ENCODE results near the gene MINK1. TPM values are rescaled to one million over a fixed set of nuclear protein-coding genes. Genes with fewer than 3 reads are reported as not detected.

Gene MINK1
- total and polyA plus RNA-seq, 2 of the 8 experiments (the other 6 are each of a cell fraction or from before 2014, with no cell fraction given) = 26.9 to 77.7 TPM

DNA sequence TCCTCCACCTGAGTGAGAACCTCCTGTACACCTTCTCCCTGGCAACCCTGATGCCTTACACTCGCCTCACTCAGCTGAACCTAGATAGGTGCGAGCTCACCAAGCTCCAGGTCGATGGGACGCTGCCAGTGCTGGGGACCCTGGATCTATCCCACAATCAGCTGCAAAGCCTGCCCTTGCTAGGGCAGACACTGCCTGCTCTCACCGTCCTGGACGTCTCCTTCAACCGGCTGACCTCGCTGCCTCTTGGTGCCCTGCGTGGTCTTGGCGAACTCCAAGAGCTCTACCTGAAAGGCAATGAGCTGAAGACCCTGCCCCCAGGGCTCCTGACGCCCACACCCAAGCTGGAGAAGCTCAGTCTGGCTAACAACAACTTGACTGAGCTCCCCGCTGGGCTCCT lies 99.6 kb downstream of the MINK1 start:
- WGBS, 2 experiments (ENCODE audit: extremely low coverage in 1 of 2, insufficient coverage in 1 of 2, insufficient read length in 1 of 2, insufficient replicate concordance in 2 of 2, low coverage in 1 of 2, low lambda C conversion rate in 2 of 2, missing lambda C conversion rate in 1 of 2) = 94% methylated on average over 12 of the region's 12 CpGs; no CpG with 5 or more reads in 1 of the 2 experiments
- Histone ChIP-seq H2BK12ac (ENCODE audit: low read depth, low read length) (no peak overlapping the region), H2BK15ac (ENCODE audit: low read length) (no peak overlapping the region), H2BK5ac (ENCODE audit: low read depth, low read length) (peak overlapping the region; percentile 39; the same call in 1 of the 2 replicates), H3K4ac (replicated peaks; ENCODE audit: insufficient read length, low read depth, low read length) (no peak overlapping the region), H2AFZ (ENCODE audit: low read length) (no peak overlapping the region), H4K5ac (ENCODE audit: insufficient read length, low read depth, low read length) (no peak overlapping the region), H3K14ac (ENCODE audit: insufficient read length) (no peak overlapping the region), H3K56ac (replicated peaks; ENCODE audit: insufficient read length, low read depth, low read length) (no peak overlapping the region), H3K9ac (replicated peaks in 1 of 4; ENCODE audit: extremely low read depth in 1 of 4, low read depth in 3 of 4, low read length in 3 of 4) (no peak overlapping the region), H4K8ac (ENCODE audit: extremely low read depth, insufficient read depth, low read length) (no peak overlapping the region), H2BK120ac (replicated peaks; ENCODE audit: low read depth, low read length) (no peak overlapping the region), H4K20me1 (replicated peaks in 1 of 2; ENCODE audit: control insufficient read depth in 1 of 2, insufficient read depth in 2 of 2, low read length in 2 of 2) (peaks cover 0 to 1% of the 10 kb centered on the region in 2 experiments), H3K27me3 (replicated peaks in 1 of 4; ENCODE audit: control insufficient read depth in 3 of 4, extremely low read depth in 1 of 4, insufficient read depth in 3 of 4, low read length in 3 of 4) (no peaks in the 10 kb centered on the region), H3K23me2 (ENCODE audit: low read depth, low read length) (no peaks in the 10 kb centered on the region), H3K4me1 (replicated peaks in 1 of 4; ENCODE audit: control insufficient read depth in 3 of 4, insufficient read depth in 4 of 4, low read length in 3 of 4) (peaks cover 0 to 3% (median 0%) of the 10 kb centered on the region in 4 experiments; a peak in 3 of 7 replicates), H4K91ac (replicated peaks; ENCODE audit: insufficient read length, low read length) (no peak overlapping the region), H3K18ac (ENCODE audit: extremely low read depth, low read length) (no peak overlapping the region), H3K36me3 (ENCODE audit: control insufficient read depth in 2 of 4, insufficient read depth in 4 of 4, low read length in 3 of 4) (peaks cover 6 to 10% (median 7%) of the 10 kb centered on the region in 4 experiments), H2BK20ac (ENCODE audit: low read length) (no peak overlapping the region), H3K4me2 (ENCODE audit: insufficient read depth in 1 of 2, low read depth in 2 of 2, low read length in 2 of 2) (no peak overlapping the region), H3K79me1 (ENCODE audit: low read depth, low read length) (no peaks in the 10 kb centered on the region; the same call in 1 of the 2 replicates), H3K27ac (ENCODE audit: low read depth, low read length) (no peak overlapping the region), H2AK5ac (ENCODE audit: low read depth, low read length) (no peak overlapping the region), H3K9me3 (ENCODE audit: insufficient read depth in 2 of 2, low read depth in 1 of 2, low read length in 1 of 2) (no peaks in the 10 kb centered on the region), H3K4me3 (ENCODE audit: extremely low read depth in 1 of 4, insufficient read depth in 2 of 4, low read depth in 3 of 4, low read length in 4 of 4) (no peak overlapping the region), H3K79me2 (ENCODE audit: control insufficient read depth in 1 of 2, insufficient read depth in 2 of 2, low read length in 2 of 2) (no peaks in the 10 kb centered on the region), H3K23ac (ENCODE audit: insufficient read length) (no peak overlapping the region)
- DNase-seq (ENCODE audit: low read depth in 1 of 2, low spot score in 2 of 2) (no peak), FAIRE-seq (no peak)
- ChIA-PET CTCF (ENCODE audit: partially characterized antibody) (interaction anchor here (1.2 to 1.5 kb wide), 3 partner anchors 10 to 40 kb away, joined by 4 to 10 read pairs (median 4); no protein-coding TSS in a partner anchor), POLR2A (ENCODE audit: partially characterized antibody) (interaction anchor here (1.0 to 3.0 kb wide), 13 partner anchors 9 to 129 kb away, joined by 3 to 27 read pairs (median 5); partner anchors contain the start of genes ENO3 and PFN1)
- TF ChIP-seq TCF12 (IDR thresholded peaks at IDR 0.05; ENCODE audit: low read depth, low read length) (no peak), RFX5 (IDR thresholded peaks at IDR 0.05; ENCODE audit: borderline replicate concordance, low read depth, low read length) (no peak), TAF1 (IDR thresholded peaks at IDR 0.05; ENCODE audit: low read depth, low read length) (no peak), GABPA (IDR thresholded peaks at IDR 0.05; ENCODE audit: borderline replicate concordance, insufficient read depth, low read length) (no peak), ZNF274 (IDR thresholded peaks at IDR 0.05; ENCODE audit: borderline replicate concordance, extremely low read depth, low read length) (no peak), JUN (IDR thresholded peaks at IDR 0.05; ENCODE audit: low read depth, low read length) (no peak), FOSL1 (IDR thresholded peaks at IDR 0.05; ENCODE audit: insufficient read depth, low read depth, low read length) (no peak), CBX8 (IDR thresholded peaks at IDR 0.05; ENCODE audit: borderline replicate concordance, low read depth, low read length) (no peak), SRF (IDR thresholded peaks at IDR 0.05; ENCODE audit: low read depth, low read length) (no peak), TAF7 (optimal IDR thresholded peaks at IDR 0.05; ENCODE audit: borderline replicate concordance, low read depth, low read length) (no peak), KDM1A (IDR thresholded peaks at IDR 0.05; ENCODE audit: borderline replicate concordance, low read length) (no peak), CEBPB (IDR thresholded peaks at IDR 0.05; ENCODE audit: low read depth, low read length) (no peak), SAP30 (IDR thresholded peaks at IDR 0.05; ENCODE audit: insufficient read depth, insufficient replicate concordance, low read length) (no peak), SIRT6 (IDR thresholded peaks at IDR 0.05; ENCODE audit: low read length) (no peak), SP1 (IDR thresholded peaks at IDR 0.05; ENCODE audit: low read depth, low read length) (no peak)
